LoVo (cell line): ENCODE measurements around the gene KCNG2.

Source experiments
- DNase-seq: peaks from one replicate; pipeline ENCODE4 v3.0.0-alpha.2; 2016; ENCODE audit warnings: low spot score

KCNG2 gene

GRCh38 chr18:79924814-79925731 is 127.3 kb downstream of the KCNG2 start:
- DNase-seq: no peak

GRCh38 chr18:79926306-79926705 is 128.6 kb downstream of the KCNG2 start:
- DNase-seq: no peak

DNA sequence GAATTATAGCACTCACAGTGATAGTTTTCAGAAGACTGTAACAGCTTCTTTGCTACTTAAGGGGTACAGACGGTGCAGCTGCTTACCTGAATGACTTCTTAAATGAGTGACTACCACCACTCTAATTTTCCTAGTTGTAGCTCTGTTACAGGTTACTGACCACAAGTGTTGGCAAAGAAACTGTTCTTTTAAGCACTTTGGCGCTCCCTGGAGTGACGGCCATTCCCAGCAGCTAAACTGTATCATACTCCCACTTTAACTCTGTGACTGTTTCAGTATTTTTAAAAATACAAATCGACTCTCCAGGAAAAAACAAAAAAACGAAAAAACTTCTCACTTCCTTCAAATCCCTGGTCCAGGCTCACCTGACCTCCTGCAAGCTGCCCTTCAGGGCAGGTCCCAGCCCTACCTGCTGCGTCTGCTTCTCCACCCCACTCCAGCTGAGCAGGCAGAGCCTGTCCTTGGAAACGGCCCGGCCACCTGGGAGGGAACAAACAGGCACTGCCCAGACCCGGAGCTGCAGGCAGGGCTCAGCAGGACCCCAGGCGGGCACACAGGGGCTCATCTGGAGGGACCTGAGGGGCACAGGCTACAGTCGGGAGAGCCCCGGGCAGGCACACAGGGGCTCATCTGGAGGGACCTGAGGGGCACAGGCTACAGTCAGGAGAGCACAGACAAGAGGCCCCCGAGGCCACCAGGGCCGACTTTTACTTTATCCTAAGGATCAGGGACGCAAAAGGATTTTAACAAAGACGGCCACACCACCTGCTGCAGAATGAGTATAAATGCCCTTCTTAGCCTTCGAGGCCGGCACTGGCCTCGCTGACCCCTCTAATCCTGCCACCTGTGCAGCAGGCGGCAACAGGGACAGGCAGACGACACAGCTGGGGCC is 129.2 kb downstream of the KCNG2 start:
- no peak for DNase-seq

- DNase-seq: no peak
Measured at GRCh38 chr18:79927607-79928562, 130.1 kb downstream of the KCNG2 start.

- no peak for DNase-seq
Measured at GRCh38 chr18:79928563-79928960, 130.8 kb downstream of the KCNG2 start.

DNA sequence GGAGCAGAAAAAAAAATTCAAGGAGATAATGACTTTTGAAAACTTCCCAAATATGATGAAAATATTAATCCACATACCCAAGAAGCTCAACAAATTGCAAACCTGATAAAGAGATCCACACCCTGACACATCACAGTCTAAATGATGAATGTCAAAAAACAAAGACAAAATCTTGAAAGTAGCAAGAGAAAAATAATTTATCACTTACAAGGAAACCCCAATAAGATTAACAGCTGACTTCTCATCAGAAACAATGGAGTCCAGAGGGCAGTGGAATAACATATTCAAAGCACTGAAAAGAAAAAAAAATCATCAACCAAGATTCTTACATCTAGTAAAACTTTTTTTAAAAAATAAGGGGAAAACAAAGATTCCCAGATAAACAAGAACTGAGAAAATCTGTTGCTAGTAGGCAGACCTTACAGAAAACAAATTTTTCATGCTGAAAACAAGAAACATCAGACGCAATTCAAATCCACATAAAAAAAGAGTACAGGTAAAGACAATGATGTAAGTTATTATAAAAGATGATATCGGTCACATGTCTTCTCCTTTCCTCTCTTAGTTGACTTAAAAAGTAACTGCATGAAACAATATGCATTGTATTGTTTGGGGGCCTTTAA is 132.4 kb downstream of the KCNG2 start:
- DNase-seq: no peak

DNA sequence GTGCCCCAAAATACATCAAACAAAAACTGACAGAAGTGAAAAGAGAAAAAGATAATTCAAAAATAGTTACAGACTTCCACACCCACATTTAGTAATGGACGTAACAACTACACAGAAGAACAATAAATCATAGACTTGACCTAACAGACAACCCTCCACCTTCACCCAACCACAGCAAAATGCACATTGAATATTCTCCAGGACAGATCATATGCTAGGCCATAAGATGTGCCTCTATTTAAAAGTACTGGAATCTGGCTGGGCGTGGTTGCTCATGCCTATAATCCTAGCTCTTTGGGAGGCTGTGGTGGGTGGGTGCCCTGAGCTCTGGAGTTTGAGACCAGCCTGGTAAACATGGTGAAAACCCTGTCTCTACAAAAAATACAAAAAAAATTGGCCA is 133.7 kb downstream of the KCNG2 start:
- no peak for DNase-seq

GRCh38 chr18:79932907-79933306 is 135.2 kb downstream of the KCNG2 start:
- DNase-seq: no peak

GRCh38 chr18:79933765-79934164 is 136.0 kb downstream of the KCNG2 start:
- DNase-seq: no peak

GRCh38 chr18:79934311-79935097 is 136.8 kb downstream of the KCNG2 start:
- DNase-seq: no peak

DNA sequence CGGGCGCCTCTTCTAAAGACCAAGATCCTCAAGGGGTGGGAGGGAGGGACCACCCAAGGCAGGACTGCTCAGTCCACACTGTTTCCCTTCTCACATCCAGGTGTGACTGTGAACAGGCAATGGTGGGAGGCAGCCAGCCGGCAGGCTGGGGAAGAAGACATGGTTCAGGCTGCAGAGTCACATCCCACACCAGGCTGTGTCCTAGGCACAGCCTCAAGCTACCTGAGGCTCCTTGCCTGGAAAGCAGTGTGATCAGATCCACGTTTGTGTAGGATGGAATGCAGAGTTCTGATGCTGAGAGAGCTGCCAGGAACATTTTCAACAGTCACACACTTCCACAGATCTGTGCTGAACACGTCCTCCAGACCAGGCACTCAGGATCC is 137.4 kb downstream of the KCNG2 start:
- DNase-seq: no peak

- no peak for DNase-seq
Measured at GRCh38 chr18:79935499-79935898, 137.8 kb downstream of the KCNG2 start.

DNA sequence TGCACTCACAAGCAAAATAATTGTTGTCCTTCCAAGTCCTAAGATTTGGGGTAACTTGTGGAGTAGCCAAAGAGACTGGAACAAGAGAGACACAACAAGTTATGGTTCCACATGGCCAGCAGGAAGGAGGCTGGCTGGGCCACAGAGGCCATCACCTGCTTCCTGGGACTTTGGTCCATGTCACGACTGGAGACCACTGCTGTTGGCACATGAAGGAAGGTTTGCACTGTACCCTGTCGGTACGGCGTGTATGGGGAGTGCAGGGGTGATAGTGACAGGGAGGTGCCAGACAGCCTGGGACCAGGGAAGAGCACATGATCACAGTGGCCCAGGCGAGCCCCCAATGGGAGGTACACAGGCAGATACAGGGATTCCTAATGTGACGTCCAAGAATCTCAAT is 138.2 kb downstream of the KCNG2 start:
- DNase-seq: no peak

- no peak for DNase-seq
Measured at GRCh38 chr18:79936641-79937040, 138.9 kb downstream of the KCNG2 start.

DNA sequence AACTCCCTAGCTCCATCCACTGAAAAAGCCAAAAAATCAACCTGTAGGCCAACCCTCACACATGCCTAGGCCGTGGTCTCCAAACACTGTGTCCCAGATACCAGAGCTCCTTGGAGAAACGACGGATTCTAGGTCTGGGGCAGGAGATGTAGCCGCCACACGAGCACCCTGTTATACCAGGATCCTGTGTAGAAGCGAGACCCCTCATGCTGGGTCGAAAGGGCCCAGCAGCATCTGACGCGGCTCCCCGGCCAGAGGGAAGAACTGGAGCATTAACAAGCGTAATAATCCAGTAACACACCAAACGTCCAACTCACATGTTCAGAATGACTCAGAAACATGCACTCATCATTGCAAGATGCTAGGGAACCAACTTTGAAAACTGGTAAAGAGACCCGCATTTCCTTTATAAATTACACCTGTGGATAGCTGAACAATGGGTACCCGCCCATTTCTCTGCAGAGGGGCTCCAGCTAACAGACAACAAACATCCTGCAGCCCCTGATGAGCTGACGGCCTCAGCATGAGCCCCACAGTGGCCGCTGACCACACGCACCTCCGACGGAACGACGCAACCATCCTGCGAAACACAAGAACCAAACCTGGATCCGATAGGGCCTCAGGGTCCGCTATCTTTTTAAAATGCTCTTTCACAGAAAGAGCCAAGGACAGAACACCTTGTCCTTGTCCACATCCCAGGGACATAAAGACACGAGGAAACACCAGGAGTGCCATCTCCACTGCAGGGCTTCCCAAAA is 139.5 kb downstream of the KCNG2 start:
- DNase-seq: no peak

DNA sequence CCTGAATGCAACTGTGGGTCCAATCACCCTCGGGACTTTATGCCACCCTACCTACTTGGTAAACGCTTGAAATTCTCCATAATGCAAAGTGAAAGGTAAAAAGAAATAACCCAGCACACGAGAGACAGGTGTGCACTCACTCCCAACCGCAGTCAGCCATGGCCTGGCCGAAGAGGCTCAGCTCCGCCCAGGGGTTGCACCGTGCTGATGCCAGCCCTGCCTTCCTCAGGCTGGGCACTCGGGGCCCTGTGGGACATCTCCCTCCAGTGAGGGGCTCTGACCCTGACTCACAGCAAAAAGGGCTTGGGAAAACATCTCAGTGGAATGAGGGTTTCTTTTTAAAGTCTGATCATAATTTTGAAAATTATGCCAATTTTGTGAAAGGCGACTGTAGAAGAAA is 140.5 kb downstream of the KCNG2 start:
- no peak for DNase-seq

- no peak for DNase-seq
Measured at GRCh38 chr18:79939096-79939495, 141.4 kb downstream of the KCNG2 start.

DNA sequence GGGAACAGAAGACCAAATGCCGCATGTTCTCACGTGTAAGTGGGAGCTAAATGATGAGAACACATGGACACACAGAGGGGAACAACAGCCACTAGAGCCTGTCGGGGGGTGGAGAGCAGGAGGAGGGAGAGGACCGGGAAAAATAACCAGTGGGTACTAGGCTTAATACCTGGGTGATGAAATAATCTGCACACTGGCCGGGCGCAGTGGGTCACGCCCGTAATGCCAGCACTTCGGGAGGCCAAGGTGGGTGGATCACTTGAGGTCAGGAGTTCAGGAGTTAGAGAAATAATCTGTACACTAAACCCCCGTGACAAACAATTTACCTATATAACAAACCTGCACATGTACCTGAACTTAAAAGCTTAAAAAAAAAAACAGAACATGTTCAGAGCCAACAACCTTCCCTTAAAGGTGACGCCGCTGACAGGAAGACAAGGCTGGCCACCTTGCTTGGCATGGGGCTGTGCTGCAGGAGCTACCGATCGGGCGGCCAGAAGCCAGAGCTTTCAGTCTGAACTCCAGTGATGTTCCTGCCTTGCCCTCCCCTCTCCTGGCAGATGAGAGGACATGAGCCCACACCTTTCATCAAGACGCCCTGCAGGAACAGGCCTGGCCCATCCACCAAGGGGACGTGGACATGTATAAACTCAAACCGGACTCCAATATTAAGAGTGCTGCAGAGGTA is 142.5 kb downstream of the KCNG2 start:
- DNase-seq: no peak

DNA sequence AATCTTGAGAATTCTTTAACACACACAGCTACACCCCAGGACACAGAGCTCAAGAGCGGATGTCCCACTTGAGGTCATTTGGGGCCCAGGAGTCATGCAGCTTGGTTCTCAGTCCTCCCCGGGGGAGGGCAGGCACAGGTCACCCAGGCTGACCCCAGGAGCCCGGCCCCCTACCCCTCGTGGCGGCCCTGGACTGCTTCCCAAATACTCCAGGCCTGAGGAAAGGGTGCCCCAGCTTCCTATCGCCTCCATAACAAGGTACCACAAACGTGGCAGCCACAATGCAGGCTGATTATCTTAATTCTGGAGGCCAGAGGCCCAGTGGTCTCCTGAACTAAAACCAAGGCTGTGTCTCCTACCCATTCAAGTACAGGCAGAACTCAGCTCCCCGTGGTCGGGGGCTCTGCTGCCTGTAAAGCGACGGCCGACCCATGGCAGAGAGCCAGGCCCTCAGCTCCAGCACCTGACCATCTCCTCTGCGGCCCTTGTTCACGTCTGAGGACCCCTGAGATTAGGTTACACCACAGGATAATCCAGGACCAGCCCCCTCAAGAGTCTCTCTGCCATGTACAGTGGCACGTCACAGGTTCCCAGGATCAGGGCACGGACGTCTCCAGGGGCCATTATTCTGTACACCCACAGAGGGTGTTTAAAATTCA is 143.2 kb downstream of the KCNG2 start:
- no peak for DNase-seq
